ENCODE data around the gene ATF7IP2.

DNA sequence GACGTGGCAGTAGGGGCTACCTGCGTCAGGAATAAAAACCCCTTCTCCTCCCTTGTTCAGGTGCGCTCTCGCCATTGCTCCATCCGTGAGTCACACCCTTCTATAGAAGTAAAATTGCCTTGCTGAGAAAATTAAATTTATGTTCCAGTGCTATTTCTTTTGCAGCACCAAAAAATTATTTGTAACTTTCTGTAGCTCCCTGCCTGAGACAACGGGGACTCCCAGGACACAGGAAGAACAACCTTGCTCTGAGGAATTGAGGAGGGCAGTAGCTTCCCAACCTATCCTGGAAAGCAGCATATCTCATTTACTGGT lies 109.1 kb downstream of the ATF7IP2 start:
- TF ChIP-seq CTCF (IDR thresholded peaks at IDR 0.05) (no peak), POLR2A (IDR thresholded peaks at IDR 0.05) (no peak)

Data from thyroid gland (tissue), 4 donors.